Activated CD8-positive, alpha-beta memory T cell treated with anti-CD3 and anti-CD28 coated beads, Interleukin-2, amount 10 ng/mL, durations not matched to agents 7 days and 5 days (primary cell): Measurements from ENCODE around the gene MADD. TPM values are rescaled to one million over a fixed set of nuclear protein-coding genes. Genes with fewer than 3 reads are reported as not detected.
A peak's percentile ranks its signal among the peaks of the same experiment; 100 is the strongest.

Experiments used
- ATAC-seq: fragments of 150-1000 bp; cut with Tn5 transposase; one replicate; pipeline ENCODE4 v1.10.0; 2021; ENCODE audit warnings: moderate library complexity
- CTCF ChIA-PET: fragments of 350-600 bp; sonication (Branson Sonifier 250); formaldehyde crosslinking; loops from one replicate; lab custom pipeline; 2021; ENCODE audit warnings: antibody characterized with exemption; lab: Charles Lee
- DNase-seq: peaks from one replicate; pipeline ENCODE4 v3.0.0-alpha.2; 2020
- H3K27ac Mint-ChIP-seq: one replicate; pipeline ENCODE4 v1.8.0; 2021; ENCODE audit warnings: mild to moderate bottlenecking, mixed read lengths
- H3K27me3 Mint-ChIP-seq: one replicate; pipeline ENCODE4 v1.8.0; 2021; ENCODE audit warnings: mixed read lengths
- H3K36me3 Mint-ChIP-seq: one replicate; pipeline ENCODE4 v1.8.0; 2021; ENCODE audit warnings: mild to moderate bottlenecking, mixed read lengths
- H3K4me1 Mint-ChIP-seq: one replicate; pipeline ENCODE4 v1.8.0; 2021; ENCODE audit warnings: mixed read lengths
- H3K4me3 Mint-ChIP-seq: one replicate; pipeline ENCODE4 v1.8.0; 2021; ENCODE audit warnings: mild to moderate bottlenecking, moderate library complexity, mixed read lengths
- H3K9me3 Mint-ChIP-seq: one replicate; pipeline ENCODE4 v1.8.0; 2022; ENCODE audit warnings: low read depth, mixed read lengths
- total RNA-seq, 2 experiments: library from RNA; stranded (reverse); gene quantifications; one replicate each; pipeline ENCODE4 v1.2.3, GENCODE V29; 2021

Gene MADD
- total RNA-seq, 2 experiments from 2014 or later = 88.5 to 91.2 TPM

GRCh38 chr11:47342036-47342803 is 72.3 kb downstream of the MADD start:
- DNase-seq = no peak
- Mint-ChIP-seq H3K27ac (no peak overlapping the region), H3K9me3 (no peaks in the 10 kb centered on the region), H3K36me3 (no peaks in the 10 kb centered on the region), H3K4me3 (no peak overlapping the region), H3K4me1 (no peaks in the 10 kb centered on the region), H3K27me3 (no peaks in the 10 kb centered on the region)
- CTCF ChIA-PET = interaction anchor here (1.7 kb wide), 1 partner anchor 32 kb away, joined by 4 read pairs; no protein-coding TSS in a partner anchor
- no peak for ATAC-seq

GRCh38 chr11:47342854-47343253 is 72.9 kb downstream of the MADD start:
- Mint-ChIP-seq H3K36me3 (no peaks in the 10 kb centered on the region), H3K4me1 (no peaks in the 10 kb centered on the region), H3K4me3 (no peak overlapping the region), H3K27ac (no peak overlapping the region), H3K9me3 (no peaks in the 10 kb centered on the region), H3K27me3 (no peaks in the 10 kb centered on the region)
- no peak for ATAC-seq
- CTCF ChIA-PET = no interaction called here
- no peak for DNase-seq

GRCh38 chr11:47345890-47346563 is 76.1 kb downstream of the MADD start:
- Mint-ChIP-seq H3K27me3 (no peaks in the 10 kb centered on the region), H3K9me3 (no peaks in the 10 kb centered on the region), H3K4me3 (no peak overlapping the region), H3K4me1 (no peaks in the 10 kb centered on the region), H3K36me3 (no peaks in the 10 kb centered on the region), H3K27ac (no peak overlapping the region)
- CTCF ChIA-PET = no interaction called here
- DNase-seq (no peak), ATAC-seq (no peak)

- no peak overlapping the region for H3K4me3 Mint-ChIP-seq
- H3K4me1 Mint-ChIP-seq = no peaks in the 10 kb centered on the region
- no peak for DNase-seq
- CTCF ChIA-PET = interaction anchor here (1.4 kb wide), 1 partner anchor 26 kb away, joined by 5 read pairs; no protein-coding TSS in a partner anchor
- H3K9me3 Mint-ChIP-seq = no peaks in the 10 kb centered on the region
- no peaks in the 10 kb centered on the region for H3K27me3 Mint-ChIP-seq
- H3K36me3 Mint-ChIP-seq = no peaks in the 10 kb centered on the region
- ATAC-seq = no peak
- no peak overlapping the region for H3K27ac Mint-ChIP-seq
Observed at GRCh38 chr11:47347137-47347536, 77.2 kb downstream of the MADD start.

GRCh38 chr11:47348131-47348802 is 78.3 kb downstream of the MADD start:
- DNase-seq = no peak

GRCh38 chr11:47348859-47349258 is 78.9 kb downstream of the MADD start:
- Mint-ChIP-seq H3K4me1 (no peaks in the 10 kb centered on the region), H3K27ac (no peak overlapping the region), H3K9me3 (no peaks in the 10 kb centered on the region), H3K4me3 (no peak overlapping the region), H3K36me3 (no peaks in the 10 kb centered on the region), H3K27me3 (no peaks in the 10 kb centered on the region)
- peak; percentile 45 for ATAC-seq
- DNase-seq = no peak
- CTCF ChIA-PET = no interaction called here

More at GRCh38 chr11:47348131-47348802, 78.3 kb downstream of the MADD start:
- CTCF ChIA-PET = interaction anchor here (1.4 kb wide), 1 partner anchor 25 kb away, joined by 5 read pairs; no protein-coding TSS in a partner anchor
- H3K36me3 Mint-ChIP-seq = no peaks in the 10 kb centered on the region
- no peak overlapping the region for H3K27ac Mint-ChIP-seq
- H3K4me3 Mint-ChIP-seq = no peak overlapping the region
- ATAC-seq = no peak
- no peaks in the 10 kb centered on the region for H3K27me3 Mint-ChIP-seq
- H3K9me3 Mint-ChIP-seq = no peaks in the 10 kb centered on the region
- no peaks in the 10 kb centered on the region for H3K4me1 Mint-ChIP-seq

- no peak for DNase-seq
- ATAC-seq = no peak
- H3K9me3 Mint-ChIP-seq = no peaks in the 10 kb centered on the region
- no peaks in the 10 kb centered on the region for H3K4me1 Mint-ChIP-seq
- H3K27me3 Mint-ChIP-seq = no peaks in the 10 kb centered on the region
- CTCF ChIA-PET = interaction anchor here (1.1 kb wide), 1 partner anchor 92 kb away, joined by 4 read pairs; the partner anchor contains the start of gene NR1H3
- no peak overlapping the region for H3K27ac Mint-ChIP-seq
- H3K4me3 Mint-ChIP-seq = no peak overlapping the region
- H3K36me3 Mint-ChIP-seq = no peaks in the 10 kb centered on the region
Observed at GRCh38 chr11:47349521-47350095, 79.7 kb downstream of the MADD start.

- Mint-ChIP-seq H3K27ac (no peak overlapping the region), H3K4me1 (no peaks in the 10 kb centered on the region), H3K9me3 (no peaks in the 10 kb centered on the region), H3K27me3 (no peaks in the 10 kb centered on the region), H3K4me3 (no peak overlapping the region), H3K36me3 (no peaks in the 10 kb centered on the region)
- CTCF ChIA-PET = interaction anchor here (1.1 to 2.3 kb wide), 2 partner anchors 24 to 93 kb away, joined by 4 to 7 read pairs; partner anchors contain the start of gene NR1H3
- no peak for ATAC-seq
- DNase-seq = no peak
Observed at GRCh38 chr11:47350315-47350714, 80.4 kb downstream of the MADD start.

GRCh38 chr11:47351156-47352126 is 81.5 kb downstream of the MADD start:
- CTCF ChIA-PET = interaction anchor here (0.6 to 2.3 kb wide), 2 partner anchors 11 to 23 kb away, joined by 4 to 7 read pairs; no protein-coding TSS in a partner anchor
- no peaks in the 10 kb centered on the region for H3K9me3 Mint-ChIP-seq

GRCh38 chr11:47352556-47352955 is 82.6 kb downstream of the MADD start, which contains the start of gene MYBPC3:
MYBPC3 (minus strand) TSS chr11:47352702; CDS start chr11:47352647, 55 bp downstream.
- ATAC-seq (no peak), DNase-seq (no peak)
- CTCF ChIA-PET = no interaction called here
- no peaks in the 10 kb centered on the region for H3K27me3 Mint-ChIP-seq
- H3K9me3 Mint-ChIP-seq = no peaks in the 10 kb centered on the region
- no peak within 1 kb of the TSS for H3K27ac Mint-ChIP-seq
- H3K4me1 Mint-ChIP-seq = no peaks in the 10 kb centered on the region
- H3K36me3 Mint-ChIP-seq = no peaks in the 10 kb centered on the region
- H3K4me3 Mint-ChIP-seq = no peak within 1 kb of the TSS

More at GRCh38 chr11:47351156-47352126, 81.5 kb downstream of the MADD start:
- H3K27ac Mint-ChIP-seq = no peak overlapping the region
- no peak overlapping the region for H3K4me3 Mint-ChIP-seq
- no peaks in the 10 kb centered on the region for H3K36me3 Mint-ChIP-seq
- H3K4me1 Mint-ChIP-seq = no peaks in the 10 kb centered on the region
- ATAC-seq (no peak), DNase-seq (no peak)
- H3K27me3 Mint-ChIP-seq = no peaks in the 10 kb centered on the region

- Mint-ChIP-seq H3K4me1 (peaks cover 1% of the 10 kb centered on the region), H3K4me3 (no peak overlapping the region), H3K36me3 (no peaks in the 10 kb centered on the region), H3K27ac (no peak overlapping the region), H3K9me3 (no peaks in the 10 kb centered on the region), H3K27me3 (no peaks in the 10 kb centered on the region)
- CTCF ChIA-PET = interaction anchor here (1.9 kb wide), 1 partner anchor 58 kb away, joined by 6 read pairs; no protein-coding TSS in a partner anchor
- DNase-seq (no peak), ATAC-seq (no peak)
Observed at GRCh38 chr11:47353978-47354774, 84.2 kb downstream of the MADD start.
